NCI-H446 (cell line): ENCODE data around the gene TUBGCP5.

Experiments
- DNase-seq, 2 experiments: peaks; one replicate each; lab custom pipeline; 2025; lab: John Stamatoyannopoulos, UW

TUBGCP5 gene

DNA sequence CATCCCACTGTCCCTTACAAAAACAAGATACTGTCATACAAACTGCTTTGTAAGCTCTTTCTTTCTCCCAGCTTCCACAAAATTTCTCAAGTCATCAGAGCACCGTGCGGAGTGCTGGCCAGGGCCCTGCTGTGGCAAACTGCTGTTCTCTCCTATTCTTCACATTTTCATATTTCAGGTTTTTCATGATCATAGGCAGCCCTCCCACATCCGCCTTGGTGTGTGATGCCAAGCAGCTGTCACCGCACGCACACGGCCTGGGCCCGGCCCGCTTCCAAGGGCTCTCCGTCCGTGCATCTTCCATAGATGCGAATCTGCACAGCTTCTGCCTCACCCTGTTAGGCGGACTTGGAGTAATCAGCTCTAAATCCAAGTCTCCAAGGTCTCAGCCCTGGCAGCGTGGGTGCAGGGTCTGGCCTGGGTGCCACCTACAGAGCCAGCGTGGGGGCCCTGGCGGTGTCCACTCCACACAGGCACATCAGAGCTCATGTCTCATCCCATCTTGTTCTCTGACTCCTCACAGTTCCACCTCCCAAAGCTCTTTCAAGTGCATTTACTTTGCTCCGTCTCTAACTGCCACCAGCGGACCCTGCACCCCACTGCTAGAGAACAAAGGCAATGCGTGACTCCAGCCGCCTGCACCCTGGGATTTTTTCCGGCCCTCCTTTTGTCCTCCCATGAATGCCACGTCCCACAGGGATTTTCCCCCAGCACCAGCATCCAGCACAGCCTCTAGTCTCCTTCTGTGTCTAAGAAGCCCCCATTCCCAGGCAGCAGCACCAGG, 86.4 kb downstream of the TUBGCP5 start:
- peak in 1 of 2 experiments; percentile 48 for DNase-seq

DNA sequence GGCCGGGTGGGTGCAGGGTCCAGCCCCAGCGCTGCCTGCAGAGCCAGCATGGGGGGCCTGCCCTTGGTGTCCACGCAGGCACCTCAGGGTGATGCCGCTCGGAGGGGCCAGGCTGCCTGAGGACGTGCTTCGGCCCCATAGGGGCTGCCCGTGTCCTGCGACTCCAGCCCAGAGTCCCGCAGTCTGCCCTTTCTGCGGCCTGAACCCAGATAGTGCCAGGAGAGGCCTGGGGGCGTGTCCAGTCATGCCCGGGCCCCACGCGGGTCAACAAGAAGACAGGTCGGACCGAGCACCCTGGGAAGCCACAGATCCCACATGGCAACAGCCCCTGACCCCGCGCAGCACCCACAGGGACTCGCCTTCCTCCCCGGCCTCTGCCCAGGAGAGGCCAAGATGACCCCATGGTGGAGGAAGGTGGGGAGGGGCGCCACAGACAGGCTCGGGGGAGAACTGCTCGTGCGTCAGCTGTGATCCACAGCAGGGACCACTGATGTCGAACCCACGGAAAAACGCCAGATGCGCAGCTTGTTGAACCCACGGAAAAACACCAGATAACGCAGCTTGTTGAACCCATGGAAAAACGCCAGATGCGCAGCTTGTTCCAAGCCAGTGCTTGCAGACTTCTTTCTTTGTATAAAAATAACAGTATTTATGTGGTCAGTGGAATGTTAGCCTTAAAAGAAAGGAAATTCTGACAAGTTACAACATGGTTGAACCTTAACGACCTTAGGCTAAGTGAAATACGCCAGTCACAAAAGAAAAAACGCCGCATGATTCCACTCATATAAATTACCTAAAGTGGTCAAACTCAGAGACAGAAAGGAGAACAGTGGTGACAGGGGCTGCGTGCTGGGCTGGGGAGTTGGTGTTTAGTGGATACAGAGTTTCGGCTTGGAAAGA, 87.7 kb downstream of the TUBGCP5 start:
- no peak for DNase-seq

DNA sequence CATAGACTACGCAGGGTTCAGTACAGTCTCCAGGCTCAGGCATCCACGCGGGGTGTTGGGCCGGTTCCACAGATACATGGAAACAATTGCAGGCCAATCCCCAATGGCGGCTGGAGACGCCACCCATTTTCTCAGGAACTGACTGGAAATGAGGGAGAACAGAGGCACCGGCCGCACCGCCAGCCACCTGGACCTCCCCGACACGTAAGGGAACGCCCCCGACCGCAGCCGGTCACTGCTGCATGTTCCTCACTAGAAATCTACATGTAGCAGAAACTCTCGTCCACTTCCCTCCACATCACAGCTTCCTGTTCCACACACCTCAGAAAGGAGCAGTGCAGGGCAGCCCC, 88.4 kb downstream of the TUBGCP5 start:
- DNase-seq = no peak

DNA sequence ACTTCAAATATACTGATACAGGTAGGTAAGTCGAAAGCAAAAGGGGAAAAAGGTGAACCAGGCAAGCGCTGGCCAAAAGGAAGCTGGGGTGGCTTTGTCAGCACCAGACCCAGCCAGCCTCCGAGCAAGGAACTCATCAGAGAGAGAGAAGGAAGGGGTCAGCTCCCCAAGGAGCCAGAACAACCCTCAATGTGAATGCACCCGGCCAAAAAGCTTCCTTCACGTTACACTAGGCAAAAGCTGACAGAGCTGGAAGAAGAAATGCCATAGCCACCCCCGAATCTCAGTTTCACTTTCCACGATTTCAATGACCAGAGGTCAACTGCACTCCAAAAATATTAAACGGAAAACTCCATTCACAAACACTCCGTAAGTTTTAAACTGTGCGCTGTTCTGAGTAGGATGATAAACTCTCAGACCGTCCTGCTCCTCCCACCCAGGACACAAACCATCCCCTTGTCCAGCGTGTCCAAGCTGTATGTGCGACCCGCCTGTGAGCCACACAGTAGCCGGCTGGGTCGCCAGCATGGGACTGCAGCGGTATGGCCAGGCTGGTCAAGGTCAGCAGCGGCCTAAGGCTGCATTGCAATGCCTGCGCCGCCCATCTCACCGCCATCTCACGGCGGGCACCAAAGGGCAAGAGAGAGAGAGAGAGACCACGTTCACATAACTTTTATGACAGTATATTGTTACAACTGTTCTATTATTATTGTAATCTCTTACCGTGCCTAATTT, 88.9 kb downstream of the TUBGCP5 start:
- no peak for DNase-seq
